Erythroblast (primary cell): ENCODE data around the gene SLC8A3.

ENCODE experiments used
- DNase-seq, 2 experiments: peaks; one replicate each; lab custom pipeline; 2025; lab: John Stamatoyannopoulos, UW
- GATA1 ChIP-seq: IDR thresholded peaks from 2 replicates; pipeline ENCODE4 v1.6.1; 2011; ENCODE audit warnings: low read depth, mild to moderate bottlenecking, control low read depth, low read length, moderate library complexity
- POLR2A ChIP-seq: IDR thresholded peaks from 2 replicates; pipeline ENCODE4 v1.6.1; 2011; ENCODE audit warnings: mild to moderate bottlenecking, low read length

The SLC8A3 gene

GRCh38 chr14:70118064-70118463 lies 70.7 kb downstream of the SLC8A3 start:
- DNase-seq = no peak
- no peak for TF ChIP-seq GATA1
- no peak for TF ChIP-seq POLR2A

GRCh38 chr14:70116278-70116677 lies 72.5 kb downstream of the SLC8A3 start:
- no peak for DNase-seq
- TF ChIP-seq GATA1 (no peak), POLR2A (no peak)

GRCh38 chr14:70114621-70115156 lies 74.1 kb downstream of the SLC8A3 start:
- TF ChIP-seq GATA1 (no peak), POLR2A (no peak)
- no peak for DNase-seq

GRCh38 chr14:70113211-70113610 lies 75.5 kb downstream of the SLC8A3 start:
- no peak for TF ChIP-seq POLR2A
- no peak for TF ChIP-seq GATA1
- no peak for DNase-seq

DNA sequence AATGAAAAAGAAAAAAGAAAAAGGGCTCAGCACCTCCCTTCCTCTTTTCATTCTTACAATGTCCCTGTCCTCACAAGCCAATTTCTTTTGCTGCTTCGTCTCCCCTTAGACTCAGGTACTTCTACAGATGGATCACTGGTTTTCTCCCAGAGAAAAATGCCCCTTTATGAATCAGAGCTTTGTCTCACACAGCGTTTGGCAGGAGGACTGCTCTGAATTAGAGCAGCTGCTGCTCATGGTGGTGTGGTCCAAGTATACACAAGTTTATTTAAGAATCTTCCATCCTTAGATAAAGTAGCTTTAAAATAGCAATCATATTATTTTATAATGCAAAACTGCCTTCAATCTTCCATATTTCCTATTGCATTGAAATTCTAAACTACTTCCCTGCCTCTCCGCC lies 80.3 kb downstream of the SLC8A3 start:
- TF ChIP-seq GATA1 (no peak), POLR2A (no peak)
- DNase-seq = no peak

DNA sequence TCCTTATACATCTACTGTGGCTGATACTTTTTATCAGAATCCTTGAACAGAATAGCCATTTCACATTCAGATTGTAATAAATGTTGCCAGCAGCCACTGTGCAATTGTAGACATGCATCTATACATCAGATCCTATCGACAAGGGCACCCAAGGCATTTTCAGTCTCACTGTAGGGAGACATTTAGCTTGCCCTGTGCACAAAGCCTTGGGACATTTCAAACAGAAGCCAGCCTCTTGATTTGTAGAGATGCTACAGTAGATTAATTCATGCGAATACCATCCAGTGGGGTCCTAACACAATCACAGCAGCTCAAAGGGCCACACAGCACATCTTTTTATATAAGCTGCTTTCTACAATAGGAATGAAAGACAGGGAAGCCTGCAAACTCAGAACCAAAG lies 81.4 kb downstream of the SLC8A3 start:
- TF ChIP-seq POLR2A (no peak), GATA1 (no peak)
- no peak for DNase-seq

- TF ChIP-seq GATA1 (no peak), POLR2A (no peak)
- DNase-seq = no peak
Measured at GRCh38 chr14:70100071-70100470, 88.7 kb downstream of the SLC8A3 start.

- TF ChIP-seq POLR2A (no peak), GATA1 (no peak)
- no peak for DNase-seq
Measured at GRCh38 chr14:70098250-70098809, 90.4 kb downstream of the SLC8A3 start.

DNA sequence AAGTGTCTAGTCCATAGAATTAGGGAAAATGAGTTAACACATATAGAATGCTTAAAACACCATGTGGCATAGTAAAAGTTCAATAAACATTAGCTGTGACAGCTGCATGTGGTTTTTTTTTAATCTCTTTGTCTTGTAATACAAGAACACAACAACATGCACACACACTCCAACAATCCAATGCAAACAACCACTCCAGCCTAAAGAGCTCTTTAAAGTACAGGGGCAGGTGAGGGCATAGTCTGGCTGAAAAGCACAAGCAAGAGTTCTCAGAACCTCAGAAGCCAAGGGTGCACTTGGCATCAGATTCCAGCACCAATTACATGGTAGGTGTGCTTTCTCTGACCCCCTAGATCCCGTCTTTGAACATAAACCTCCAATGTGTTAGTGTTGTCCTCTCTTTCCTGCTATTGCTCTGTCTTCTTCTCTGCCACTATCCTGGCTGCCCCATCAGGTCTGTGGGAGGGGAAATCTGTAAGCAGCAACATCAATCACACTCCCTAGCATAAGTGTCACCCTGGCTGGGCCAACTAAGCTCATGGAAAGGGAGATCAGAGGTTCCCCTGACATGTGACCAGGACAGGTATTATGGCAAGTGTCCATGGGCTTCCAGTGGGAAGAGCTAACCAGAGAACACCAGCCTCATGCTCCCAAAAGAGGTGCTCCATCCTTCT lies 91.0 kb downstream of the SLC8A3 start:
- DNase-seq = no peak
- TF ChIP-seq POLR2A (no peak), GATA1 (no peak)

DNA sequence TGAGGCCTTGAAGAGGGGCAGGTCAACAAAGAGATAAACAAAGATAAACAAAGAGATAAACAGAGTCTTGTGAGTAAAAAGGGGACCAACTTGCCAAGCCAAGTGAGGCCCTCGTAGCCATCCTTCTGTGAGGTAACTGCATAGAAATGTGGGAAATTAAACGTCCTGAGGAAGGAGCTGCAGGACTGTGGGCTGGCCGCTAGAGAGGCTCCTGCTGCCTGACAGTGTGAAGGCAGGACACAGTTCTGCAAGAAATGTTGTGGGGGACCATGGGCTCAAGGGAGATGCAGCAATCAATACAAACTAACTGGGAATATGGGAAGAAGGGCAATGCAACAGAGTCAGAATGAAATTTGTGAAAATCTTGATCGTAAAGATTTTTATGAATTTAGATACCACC lies 91.9 kb downstream of the SLC8A3 start:
- DNase-seq = peak; percentile 5 to 9
- TF ChIP-seq GATA1 (no peak), POLR2A (no peak)

GRCh38 chr14:70094631-70095030 lies 94.1 kb downstream of the SLC8A3 start:
- no peak for TF ChIP-seq GATA1
- TF ChIP-seq POLR2A = no peak
- DNase-seq = no peak

- no peak for DNase-seq
- TF ChIP-seq GATA1 = no peak
Measured at GRCh38 chr14:70094106-70094505, 94.6 kb downstream of the SLC8A3 start.

DNA sequence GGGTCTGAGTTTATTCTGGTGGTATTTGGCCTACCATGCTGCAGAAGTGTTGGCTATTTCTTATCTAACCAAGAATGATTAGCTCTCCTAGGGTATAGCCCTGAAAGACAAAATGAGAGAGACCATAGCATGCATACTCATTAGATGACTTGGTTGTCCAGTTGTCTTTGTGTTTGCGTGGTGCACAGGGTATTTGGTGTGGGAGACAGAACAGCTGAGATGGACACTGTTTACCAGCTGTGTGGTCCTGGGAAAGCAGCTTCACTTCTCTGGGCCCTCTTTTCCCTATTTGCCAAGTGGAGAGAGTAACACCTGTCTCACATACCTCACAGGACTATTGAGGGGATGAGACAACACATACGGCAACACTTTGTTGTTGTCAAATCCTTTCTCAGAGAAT lies 95.6 kb downstream of the SLC8A3 start:
- no peak for TF ChIP-seq GATA1
- DNase-seq = no peak

- TF ChIP-seq POLR2A = no peak
- no peak for TF ChIP-seq GATA1
- no peak for DNase-seq
Measured at GRCh38 chr14:70087380-70087697, 101.4 kb downstream of the SLC8A3 start.

- DNase-seq = peak; percentile 69 to 76
- TF ChIP-seq POLR2A (no peak), GATA1 (no peak)
Measured at GRCh38 chr14:70086685-70087379, 101.9 kb downstream of the SLC8A3 start.
